HFF-Myc (cell line): Measurements from ENCODE around the gene INSC.

Experiments used
- DNase-seq: peaks from one replicate; pipeline ENCODE4 v3.0.0-alpha.2; 2011; ENCODE audit warnings: low read depth; ENCODE audit errors: extremely low read depth
- H3K4me3 ChIP-seq: replicated peaks from 2 replicates; pipeline ENCODE4 v1.5.1; 2011; ENCODE audit warnings: low read depth, mild to moderate bottlenecking, control low read depth, low read length
- CTCF ChIP-seq: IDR thresholded peaks from 2 replicates; pipeline ENCODE4 v1.5.1; 2012; ENCODE audit warnings: mild to moderate bottlenecking, low read depth, low read length, control low read depth; ENCODE audit errors: missing control alignments

Gene INSC

GRCh38 chr11:15108592-15109130, 6.1 kb upstream of the INSC start:
- TF ChIP-seq CTCF = no peak
- H3K4me3 ChIP-seq = no peak overlapping the region
- no peak for DNase-seq

- no peak overlapping the region for H3K4me3 ChIP-seq
- TF ChIP-seq CTCF = no peak
- no peak for DNase-seq
Observed at GRCh38 chr11:15109602-15110001, 5.1 kb upstream of the INSC start.

GRCh38 chr11:15111215-15111614, 3.5 kb upstream of the INSC start:
- no peak overlapping the region for H3K4me3 ChIP-seq
- no peak for TF ChIP-seq CTCF
- no peak for DNase-seq

GRCh38 chr11:15112131-15112541, 2.6 kb upstream of the INSC start:
- DNase-seq = no peak
- H3K4me3 ChIP-seq = no peak overlapping the region
- no peak for TF ChIP-seq CTCF

GRCh38 chr11:15113381-15113780, 1.3 kb upstream of the INSC start:
- H3K4me3 ChIP-seq = no peak overlapping the region
- TF ChIP-seq CTCF = no peak
- no peak for DNase-seq

GRCh38 chr11:15115686-15116085, 963 bp downstream of the INSC start:
- DNase-seq = no peak
- TF ChIP-seq CTCF = no peak

GRCh38 chr11:15117751-15118150, 3.0 kb downstream of the INSC start:
- no peak for TF ChIP-seq CTCF
- no peak for DNase-seq
- no peak overlapping the region for H3K4me3 ChIP-seq

More at GRCh38 chr11:15115686-15116085, 963 bp downstream of the INSC start:
- no peak overlapping the region for H3K4me3 ChIP-seq
